Measurements from ENCODE around the gene SPOUT1.

DNA sequence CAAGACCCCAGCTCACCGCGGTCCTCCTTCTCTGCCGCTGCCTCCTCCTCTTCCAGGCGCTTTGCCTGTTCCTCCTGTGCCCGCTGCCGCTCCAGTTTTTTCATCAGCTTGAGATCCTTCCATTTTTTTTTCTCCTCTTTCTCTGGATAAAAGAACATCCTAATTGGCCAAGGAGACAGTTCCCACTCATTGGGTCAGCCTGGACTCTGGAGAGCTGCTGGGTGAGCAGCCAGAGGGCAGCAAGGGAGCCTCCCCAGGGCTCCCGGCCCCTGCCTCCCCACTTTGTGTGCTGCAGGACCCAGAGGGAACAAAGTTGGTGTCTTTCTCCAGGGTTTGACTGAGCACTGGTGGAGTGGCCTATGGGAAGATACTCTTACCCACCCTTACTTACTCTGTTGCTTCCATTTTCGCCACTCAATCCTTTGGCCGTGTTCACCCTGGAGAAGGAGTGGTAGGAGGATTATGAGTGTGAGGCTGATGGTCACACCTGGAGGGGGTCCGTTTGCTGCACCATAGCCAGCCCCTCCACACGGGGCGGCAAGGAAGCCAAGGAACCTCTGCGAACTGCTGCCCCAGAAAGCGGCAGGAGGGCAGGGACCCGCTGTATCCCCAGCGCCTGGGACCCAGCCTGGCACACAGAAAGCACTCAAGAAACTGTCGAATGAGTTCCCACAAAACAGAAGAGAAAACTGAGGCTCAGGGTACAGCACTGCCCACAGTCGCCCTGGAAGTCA lies 708 bp downstream of the SPOUT1 start:
- TF ChIP-seq EZH2 (IDR thresholded peaks at IDR 0.05; ENCODE audit: insufficient read depth, poor library complexity, severe bottlenecking) = no peak
- TF ChIP-seq EZH2phosphoT487 (IDR thresholded peaks at IDR 0.05; ENCODE audit: insufficient read depth, low read depth) = no peak

Measured in GM23248 (cell line).